WTC11 (cell line): ENCODE results near the gene LPIN3.

Experiments used
- ATF1 ChIP-seq: sonication (generic); formaldehyde crosslinking; IDR thresholded peaks from 2 replicates; pipeline ENCODE4 v1.8.1; 2023; ENCODE audit warnings: mild to moderate bottlenecking, moderate library complexity, missing genetic modification reagents
- E2F1 ChIP-seq: sonication (generic); formaldehyde crosslinking; IDR thresholded peaks from 2 replicates; pipeline ENCODE4 v1.8.0; 2022; ENCODE audit warnings: mild to moderate bottlenecking, missing genetic modification reagents
- ESRRA ChIP-seq: sonication (generic); formaldehyde crosslinking; IDR thresholded peaks from 2 replicates; pipeline ENCODE4 v1.8.1; 2022; ENCODE audit warnings: mild to moderate bottlenecking, missing genetic modification reagents, borderline replicate concordance
- ETV6 ChIP-seq: sonication (generic); formaldehyde crosslinking; IDR thresholded peaks from 2 replicates; pipeline ENCODE4 v1.8.1; 2022; ENCODE audit warnings: mild to moderate bottlenecking, missing genetic modification reagents
- RELA ChIP-seq: sonication (generic); formaldehyde crosslinking; IDR thresholded peaks from 2 replicates; pipeline ENCODE4 v1.8.1; 2022; ENCODE audit warnings: missing genetic modification reagents, mild to moderate bottlenecking, borderline replicate concordance
- SP1 ChIP-seq: sonication (generic); formaldehyde crosslinking; conservative IDR thresholded peaks from 2 replicates; pipeline ENCODE4 v1.8.1; 2022; ENCODE audit warnings: missing genetic modification reagents
- TF ChIP-seq, protein P1 (sequence below): fragments of 200-600 bp; IDR thresholded peaks from 2 replicates; pipeline ENCODE4 v1.8.0; 2022; ENCODE audit warnings: antibody characterized with exemption
- TF ChIP-seq, protein P2 (sequence below): sonication (generic); formaldehyde crosslinking; conservative IDR thresholded peaks from 2 replicates; pipeline ENCODE4 v1.8.1; 2023; ENCODE audit warnings: mild to moderate bottlenecking, low read depth, missing genetic modification reagents, moderate library complexity
- TF ChIP-seq, protein P3 (sequence below): sonication (generic); formaldehyde crosslinking; IDR thresholded peaks from 2 replicates; pipeline ENCODE4 v1.8.1; 2022; ENCODE audit warnings: mild to moderate bottlenecking, missing genetic modification reagents, moderate library complexity, borderline replicate concordance

DNA sequence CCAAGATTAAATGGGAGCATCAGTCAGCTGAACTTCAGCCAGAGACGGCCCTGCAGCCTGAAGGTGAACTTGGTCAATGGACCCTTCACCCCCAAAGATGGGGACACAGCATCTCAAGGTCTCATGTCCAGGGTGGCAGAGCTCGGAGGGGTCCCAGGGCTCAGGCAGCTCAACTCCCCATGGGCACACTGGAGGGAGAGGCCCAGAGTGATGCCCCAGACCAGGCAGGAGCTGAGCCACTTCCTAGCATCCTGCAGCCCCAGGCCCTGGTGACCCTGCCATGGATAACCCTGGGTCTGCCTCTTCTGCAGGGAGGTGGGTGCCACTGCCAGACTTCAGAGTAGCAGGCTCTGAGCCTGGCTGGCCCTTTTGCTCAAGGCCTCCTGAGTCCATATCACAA is 53.5 kb downstream of the LPIN3 start:
- no peak for TF ChIP-seq RELA (CRISPR knock-in tag)
- TF ChIP-seq, protein P1, sequence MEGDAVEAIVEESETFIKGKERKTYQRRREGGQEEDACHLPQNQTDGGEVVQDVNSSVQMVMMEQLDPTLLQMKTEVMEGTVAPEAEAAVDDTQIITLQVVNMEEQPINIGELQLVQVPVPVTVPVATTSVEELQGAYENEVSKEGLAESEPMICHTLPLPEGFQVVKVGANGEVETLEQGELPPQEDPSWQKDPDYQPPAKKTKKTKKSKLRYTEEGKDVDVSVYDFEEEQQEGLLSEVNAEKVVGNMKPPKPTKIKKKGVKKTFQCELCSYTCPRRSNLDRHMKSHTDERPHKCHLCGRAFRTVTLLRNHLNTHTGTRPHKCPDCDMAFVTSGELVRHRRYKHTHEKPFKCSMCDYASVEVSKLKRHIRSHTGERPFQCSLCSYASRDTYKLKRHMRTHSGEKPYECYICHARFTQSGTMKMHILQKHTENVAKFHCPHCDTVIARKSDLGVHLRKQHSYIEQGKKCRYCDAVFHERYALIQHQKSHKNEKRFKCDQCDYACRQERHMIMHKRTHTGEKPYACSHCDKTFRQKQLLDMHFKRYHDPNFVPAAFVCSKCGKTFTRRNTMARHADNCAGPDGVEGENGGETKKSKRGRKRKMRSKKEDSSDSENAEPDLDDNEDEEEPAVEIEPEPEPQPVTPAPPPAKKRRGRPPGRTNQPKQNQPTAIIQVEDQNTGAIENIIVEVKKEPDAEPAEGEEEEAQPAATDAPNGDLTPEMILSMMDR: no peak
- no peak for TF ChIP-seq E2F1 (CRISPR knock-in tag)
- no peak for TF ChIP-seq ESRRA (CRISPR knock-in tag)
- TF ChIP-seq, protein P2, sequence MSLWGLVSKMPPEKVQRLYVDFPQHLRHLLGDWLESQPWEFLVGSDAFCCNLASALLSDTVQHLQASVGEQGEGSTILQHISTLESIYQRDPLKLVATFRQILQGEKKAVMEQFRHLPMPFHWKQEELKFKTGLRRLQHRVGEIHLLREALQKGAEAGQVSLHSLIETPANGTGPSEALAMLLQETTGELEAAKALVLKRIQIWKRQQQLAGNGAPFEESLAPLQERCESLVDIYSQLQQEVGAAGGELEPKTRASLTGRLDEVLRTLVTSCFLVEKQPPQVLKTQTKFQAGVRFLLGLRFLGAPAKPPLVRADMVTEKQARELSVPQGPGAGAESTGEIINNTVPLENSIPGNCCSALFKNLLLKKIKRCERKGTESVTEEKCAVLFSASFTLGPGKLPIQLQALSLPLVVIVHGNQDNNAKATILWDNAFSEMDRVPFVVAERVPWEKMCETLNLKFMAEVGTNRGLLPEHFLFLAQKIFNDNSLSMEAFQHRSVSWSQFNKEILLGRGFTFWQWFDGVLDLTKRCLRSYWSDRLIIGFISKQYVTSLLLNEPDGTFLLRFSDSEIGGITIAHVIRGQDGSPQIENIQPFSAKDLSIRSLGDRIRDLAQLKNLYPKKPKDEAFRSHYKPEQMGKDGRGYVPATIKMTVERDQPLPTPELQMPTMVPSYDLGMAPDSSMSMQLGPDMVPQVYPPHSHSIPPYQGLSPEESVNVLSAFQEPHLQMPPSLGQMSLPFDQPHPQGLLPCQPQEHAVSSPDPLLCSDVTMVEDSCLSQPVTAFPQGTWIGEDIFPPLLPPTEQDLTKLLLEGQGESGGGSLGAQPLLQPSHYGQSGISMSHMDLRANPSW (CRISPR knock-in tag): no peak
- no peak for TF ChIP-seq SP1 (CRISPR knock-in tag)
- TF ChIP-seq, protein P3, sequence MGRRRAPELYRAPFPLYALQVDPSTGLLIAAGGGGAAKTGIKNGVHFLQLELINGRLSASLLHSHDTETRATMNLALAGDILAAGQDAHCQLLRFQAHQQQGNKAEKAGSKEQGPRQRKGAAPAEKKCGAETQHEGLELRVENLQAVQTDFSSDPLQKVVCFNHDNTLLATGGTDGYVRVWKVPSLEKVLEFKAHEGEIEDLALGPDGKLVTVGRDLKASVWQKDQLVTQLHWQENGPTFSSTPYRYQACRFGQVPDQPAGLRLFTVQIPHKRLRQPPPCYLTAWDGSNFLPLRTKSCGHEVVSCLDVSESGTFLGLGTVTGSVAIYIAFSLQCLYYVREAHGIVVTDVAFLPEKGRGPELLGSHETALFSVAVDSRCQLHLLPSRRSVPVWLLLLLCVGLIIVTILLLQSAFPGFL: no peak
- TF ChIP-seq ATF1 (CRISPR knock-in tag): no peak
- no peak for TF ChIP-seq ETV6
